T-helper 1 cell treated with Interleukin-12 subunit alpha and Interleukin-12 subunit beta and Interleukin-4 antibody, amounts not matched to agents 30 ng/mL and 1 ng/mL, for 36 hours (primary cell): ENCODE results near the gene LSS. TPM values are rescaled to one million over a fixed set of nuclear protein-coding genes. Genes with fewer than 3 reads are reported as not detected.
"Not testable (repeated sequence)": the region's sequence is repeated elsewhere in the genome, so short reads cannot be mapped to it uniquely, and the experiment has no call there.

Experiments
- intact Hi-C: fragments of 100-400 bp; cut with micrococcal nuclease; formaldehyde crosslinking; loops from one replicate; pipeline ENCODE4 v1.15.1; 2024
- total RNA-seq: library from RNA; stranded (reverse); gene quantifications from 2 replicates; pipeline ENCODE4 v1.2.3, GENCODE V29; 2022

LSS gene
- total RNA-seq, 1 donor from 2014 or later: 48.5 TPM

DNA sequence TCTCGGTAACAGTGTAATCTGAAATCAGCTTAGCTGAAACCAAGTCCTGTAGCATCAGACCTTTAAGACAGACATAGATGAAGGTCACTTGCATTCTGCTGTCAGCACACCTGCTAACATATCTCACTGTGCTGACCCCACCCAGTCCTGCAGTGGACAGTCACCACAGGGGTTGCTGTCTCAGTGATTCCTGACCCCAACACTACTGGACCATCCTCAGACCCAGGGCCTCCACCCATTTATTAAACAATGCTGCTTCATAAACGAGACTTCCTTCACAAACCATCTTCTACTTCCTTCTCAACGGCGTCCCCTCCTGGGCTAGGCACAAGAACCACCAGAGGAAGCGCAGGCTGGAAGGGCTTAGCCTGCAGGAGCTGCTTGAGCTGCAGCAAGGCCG, 17.8 kb upstream of the LSS start:
- intact Hi-C loops: no loop called here

DNA sequence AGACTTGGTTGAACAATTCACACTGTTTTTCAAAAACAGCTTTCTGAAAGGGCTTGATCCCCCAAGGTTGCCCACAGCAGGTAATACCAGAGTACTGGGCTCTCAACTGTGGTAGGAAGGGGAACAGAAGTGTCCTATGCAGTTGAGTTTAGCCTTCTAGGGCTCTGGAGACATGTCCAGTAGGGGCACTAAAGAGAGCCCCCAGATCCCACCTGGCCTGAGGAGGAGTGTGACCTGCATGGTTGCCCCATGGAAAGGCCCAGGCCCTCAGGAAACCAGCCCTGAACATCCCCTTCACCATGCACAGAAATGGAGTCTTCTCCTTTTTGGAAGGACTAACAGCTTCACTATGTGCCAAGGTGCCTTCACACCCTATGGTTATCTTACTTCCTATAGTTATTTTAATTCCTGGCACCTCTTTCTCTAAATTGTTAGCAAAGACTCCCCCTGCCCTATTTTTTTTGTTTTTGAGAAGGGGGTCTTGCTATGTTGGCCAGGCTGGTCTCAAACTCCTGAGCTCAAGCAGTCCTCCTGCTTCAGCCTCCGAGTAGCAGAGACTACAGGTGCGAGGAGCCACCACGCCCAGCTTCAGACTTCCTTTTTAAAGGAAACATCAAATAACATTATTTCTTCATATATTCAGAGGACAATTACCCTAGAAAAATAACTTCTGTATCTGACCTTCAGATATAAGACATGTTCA, 16.8 kb upstream of the LSS start:
- intact Hi-C loops: no loop called here

DNA sequence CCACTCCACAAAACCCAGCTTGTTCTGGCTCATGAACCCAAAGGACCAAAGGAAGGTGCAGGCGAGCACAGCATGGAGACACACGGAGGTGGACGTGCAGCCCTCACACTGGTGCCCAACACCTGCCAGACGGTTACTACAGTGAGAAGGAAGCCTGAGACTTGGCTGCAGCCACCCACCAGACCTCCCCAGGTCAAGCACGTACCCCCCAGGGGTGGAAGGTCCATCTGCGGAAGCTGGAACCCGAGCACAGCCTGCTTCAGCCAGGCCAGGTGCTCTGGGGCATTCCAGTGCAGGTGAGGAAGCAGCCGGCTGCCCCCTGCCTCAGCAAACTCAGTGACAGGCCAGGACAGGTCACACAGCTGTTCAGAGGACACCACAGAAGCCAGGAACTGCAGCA, 16.0 kb upstream of the LSS start:
- intact Hi-C loops: no loop called here

DNA sequence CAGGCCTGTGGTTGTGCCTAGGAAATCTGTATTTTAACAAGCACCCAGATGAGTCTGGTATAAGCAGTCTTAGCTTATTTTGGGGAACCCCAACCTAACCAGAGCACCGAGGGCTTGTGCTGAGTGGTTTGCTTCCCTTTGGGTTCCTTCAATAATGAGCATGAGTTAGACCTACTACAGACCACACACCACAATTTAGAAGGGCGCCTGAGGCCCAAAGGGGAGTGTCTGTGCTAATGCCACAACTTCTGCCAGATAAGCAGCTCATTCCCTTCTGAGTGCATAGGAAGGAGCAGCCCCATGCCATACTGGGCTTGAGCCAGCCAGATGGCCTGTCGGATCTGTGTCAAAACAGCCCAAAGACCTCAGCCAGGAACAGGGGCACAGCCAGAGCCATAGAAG, 15.4 kb upstream of the LSS start:
- intact Hi-C loops: no loop called here

DNA sequence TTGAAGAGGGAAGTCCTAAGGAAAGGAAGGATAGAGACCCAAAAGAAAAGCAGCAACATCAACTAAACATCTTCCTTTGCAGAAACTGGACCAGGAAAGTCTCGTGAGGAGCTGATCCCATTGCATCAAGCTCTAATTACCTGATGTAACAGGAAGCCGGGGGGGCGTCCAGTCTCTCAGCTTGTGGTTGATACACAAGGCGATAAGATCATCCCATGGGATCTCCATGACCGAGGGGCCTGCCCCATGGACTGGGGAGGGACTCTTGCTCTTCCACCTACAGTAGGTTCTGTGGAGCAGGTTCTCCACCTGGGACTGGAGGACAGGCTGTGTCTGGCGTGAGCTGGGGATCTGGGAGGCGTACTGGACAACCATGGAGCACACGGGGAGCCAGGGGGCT, 14.8 kb upstream of the LSS start:
- intact Hi-C loops: no loop called here

DNA sequence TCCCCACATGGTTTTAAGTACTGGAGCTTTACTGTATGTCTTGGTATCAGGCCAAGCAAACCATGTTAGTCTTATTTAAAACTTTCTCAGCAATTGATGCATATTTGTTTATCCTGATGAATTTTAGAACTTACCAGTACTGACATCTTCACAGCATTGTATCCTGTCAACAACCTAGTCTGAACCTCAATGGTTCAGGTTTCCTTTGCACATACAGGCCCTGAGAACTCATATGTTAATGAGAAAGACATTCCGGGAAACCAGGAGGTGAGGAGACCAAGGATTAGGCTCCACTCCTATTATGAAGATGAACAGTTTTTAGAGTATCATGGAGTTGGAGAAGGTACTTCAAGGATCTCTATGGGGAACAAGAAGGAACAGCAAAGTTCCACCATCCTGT, 13.0 kb upstream of the LSS start:
- intact Hi-C loops: not testable (repeated sequence)

DNA sequence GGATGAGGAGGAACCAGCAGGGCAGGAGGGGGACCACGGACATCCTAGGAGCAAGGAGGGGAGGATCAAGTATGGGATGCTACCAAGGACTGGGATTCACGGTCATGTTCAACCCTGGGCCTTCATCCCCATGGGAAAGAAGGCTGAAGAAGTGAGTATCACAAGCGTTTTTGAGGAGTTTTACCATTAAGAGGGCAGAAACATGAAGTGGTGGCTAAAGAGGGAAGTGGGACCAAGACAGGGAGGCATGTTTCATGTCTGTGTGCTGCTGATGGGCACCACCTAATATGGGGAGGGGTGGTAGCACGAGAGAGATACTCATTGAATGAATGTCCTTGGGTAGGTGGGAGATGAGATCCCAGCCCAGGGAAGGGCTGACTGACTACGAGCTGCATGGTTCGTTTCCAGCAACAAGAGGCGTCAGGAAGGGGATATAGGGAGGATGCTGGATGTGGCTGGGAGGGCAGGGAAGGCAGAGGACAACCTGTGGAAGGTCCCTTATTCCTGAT, 11.3 kb upstream of the LSS start:
- intact Hi-C loops: no loop called here

DNA sequence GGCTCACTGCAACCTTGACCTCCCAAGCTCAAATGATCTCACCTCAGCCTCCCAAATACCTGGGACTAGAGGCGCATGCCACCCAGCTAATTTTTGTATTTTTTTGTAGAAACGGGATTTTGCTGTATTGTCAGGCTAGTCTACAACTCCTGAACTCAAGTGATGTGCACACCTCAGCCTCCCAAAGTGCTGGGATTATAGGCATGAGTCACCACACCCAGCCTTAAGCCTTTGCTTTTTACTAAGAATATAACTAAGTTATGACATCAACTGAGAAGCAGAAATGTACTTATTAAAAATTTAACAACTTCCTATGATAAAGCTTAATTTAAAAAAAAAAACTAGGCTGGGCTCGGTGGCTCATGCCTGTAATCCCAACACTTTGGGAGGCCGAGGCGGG, 8.9 kb upstream of the LSS start:
- intact Hi-C loops: no loop called here

DNA sequence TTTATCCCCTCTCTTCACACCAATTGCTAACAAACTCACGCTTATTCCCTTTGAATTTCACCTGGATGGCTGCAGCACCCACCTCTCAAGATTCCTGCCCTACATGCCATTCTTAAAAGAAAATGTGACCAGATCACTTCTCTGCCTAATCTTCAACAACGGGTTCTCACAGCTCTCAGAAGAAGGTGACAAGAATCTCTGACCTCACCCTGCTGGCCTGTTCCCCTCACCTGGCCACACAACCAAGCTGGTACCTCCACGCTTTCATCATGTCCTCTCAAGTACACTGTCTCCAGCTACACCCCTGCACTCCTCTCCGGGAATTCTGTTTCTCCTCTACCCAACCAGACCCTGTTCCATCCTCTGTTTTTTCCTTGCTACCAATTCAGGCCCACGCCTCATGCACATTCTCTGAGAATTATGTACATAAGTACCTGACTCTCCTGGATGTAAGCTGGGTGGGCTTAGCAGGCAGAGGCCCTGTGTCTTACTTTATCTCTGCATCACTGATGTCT, 5.9 kb upstream of the LSS start:
- intact Hi-C loops: no loop called here

DNA sequence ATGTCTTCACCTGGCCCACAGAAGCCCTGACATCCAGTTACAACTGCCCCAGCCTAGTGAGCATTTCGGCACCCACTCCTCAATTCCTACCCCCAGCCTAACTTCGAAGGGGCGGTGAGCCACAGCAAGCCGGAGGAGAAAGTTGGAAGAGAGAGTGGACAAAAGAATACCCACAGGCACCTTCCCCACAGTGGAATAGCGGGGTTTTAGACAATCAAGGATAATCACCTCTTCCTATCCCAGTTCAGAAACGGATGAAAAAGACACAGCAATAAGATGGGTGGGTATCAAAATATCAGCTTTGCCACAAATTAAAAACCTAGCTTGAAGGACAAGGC, 1.3 kb upstream of the LSS start:
- intact Hi-C loops: loop anchor here (1.0 to 5.0 kb wide), 8 partner anchors 23 to 638 kb away; partner anchors contain the start of genes COL6A1, DIP2A, PCBP3 and PCNT

DNA sequence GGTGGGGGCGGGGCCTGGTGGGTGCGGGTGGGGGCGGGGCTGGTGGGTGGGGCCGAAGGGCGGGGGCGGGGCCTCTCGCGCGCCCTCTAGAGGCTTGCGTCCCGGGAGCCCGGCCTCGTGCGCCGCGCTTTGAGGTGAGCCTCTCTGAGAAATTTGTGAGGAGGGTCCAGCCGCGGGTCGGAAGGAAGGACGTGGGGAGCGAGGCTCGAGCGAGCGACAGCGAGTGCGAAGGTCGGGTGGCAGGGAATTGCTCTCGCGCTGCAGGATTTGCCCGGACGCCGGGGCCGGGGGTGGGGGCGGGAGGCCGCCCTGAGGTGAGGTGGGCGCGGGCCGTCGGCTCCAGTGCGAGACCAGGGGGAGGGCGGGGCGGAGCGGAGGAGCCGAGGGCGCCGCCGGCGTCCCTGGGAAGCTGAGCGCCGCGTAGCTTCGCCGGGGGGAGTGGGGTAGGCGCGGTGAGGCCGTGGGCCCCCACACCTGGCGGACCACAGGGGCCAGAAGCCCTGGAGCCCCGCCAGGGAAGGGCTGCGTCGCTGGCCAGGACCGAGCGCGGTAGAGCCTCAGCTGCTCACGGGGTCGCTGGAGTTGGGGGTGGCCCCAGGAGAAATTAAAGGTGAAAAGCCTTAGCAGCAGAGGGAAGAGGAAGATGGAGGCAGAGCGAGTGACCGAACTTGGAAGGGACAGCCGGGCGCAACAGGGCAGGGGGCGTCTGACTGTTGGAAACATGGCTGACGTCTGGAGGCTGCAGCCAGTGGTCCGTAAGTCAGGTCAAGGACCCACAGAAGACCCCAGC, 754 bp upstream of the LSS start:
- intact Hi-C loops: loop anchor here (1.0 to 5.0 kb wide), 8 partner anchors 24 to 637 kb away; partner anchors contain the start of genes COL6A1, DIP2A, PCBP3 and PCNT

DNA sequence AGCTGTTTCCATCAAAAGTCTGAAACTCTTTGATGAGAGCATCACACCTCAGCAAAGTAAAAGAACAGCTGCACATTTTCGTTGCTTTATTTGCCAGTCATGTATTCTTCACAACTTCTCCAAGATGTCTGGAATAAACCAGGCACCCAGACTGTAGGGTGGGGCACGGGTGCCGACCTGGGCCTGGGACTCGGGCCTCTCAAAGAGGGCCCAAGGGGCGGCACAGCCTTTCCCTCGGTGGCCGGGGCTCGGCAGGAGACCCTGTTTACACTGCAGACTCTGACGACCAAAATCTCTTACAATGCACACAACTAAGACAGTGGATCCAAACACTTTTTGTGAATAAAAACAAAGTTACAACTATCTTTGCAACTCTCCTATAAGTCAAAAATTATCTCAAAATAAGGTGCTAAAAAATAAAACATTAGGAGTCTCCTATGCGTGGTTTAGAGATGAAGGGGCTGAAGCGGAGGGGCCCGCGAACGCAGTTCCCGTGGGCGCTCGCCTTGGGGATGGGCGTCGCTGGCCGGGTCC, 696 bp downstream of the LSS start:
- intact Hi-C loops: loop anchor here (1.0 to 5.0 kb wide), 6 partner anchors 43 to 636 kb away; partner anchors contain the start of genes COL6A1, PCBP3 and YBEY

DNA sequence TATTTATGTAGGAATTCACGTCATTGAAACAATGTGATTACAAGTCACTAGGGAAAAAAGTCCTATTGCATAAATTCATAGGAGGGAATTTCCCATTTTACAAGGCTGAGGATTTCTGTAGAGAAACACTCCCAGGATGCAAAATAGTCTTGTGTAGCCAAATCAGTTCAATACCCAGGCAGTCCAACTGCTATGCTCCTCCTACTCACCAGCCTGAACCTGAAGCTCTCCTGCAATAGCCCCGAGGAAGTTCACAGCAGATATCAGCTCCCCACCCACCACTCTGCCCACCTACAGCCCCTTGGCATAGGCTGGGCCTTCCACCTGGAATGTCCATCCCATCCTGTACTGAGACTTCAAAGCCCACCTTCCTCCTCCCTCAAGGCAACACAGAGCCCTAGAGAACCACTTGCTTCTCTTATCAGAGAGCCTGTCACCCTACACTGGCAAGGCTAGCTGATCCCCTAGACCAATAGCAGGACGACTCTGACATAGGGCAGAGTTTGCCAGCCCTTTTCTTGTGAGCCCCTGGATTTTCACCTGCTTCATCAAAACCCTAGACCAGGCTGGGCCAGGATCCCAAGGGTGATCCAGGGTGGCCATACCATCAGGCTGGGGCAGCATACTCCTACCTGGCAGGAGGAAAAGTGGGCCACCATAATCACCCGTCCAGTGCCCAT, 1.5 kb downstream of the LSS start:
- intact Hi-C loops: loop anchor here (5.0 kb wide), 3 partner anchors 245 to 635 kb away; partner anchors contain the start of genes COL6A1 and PCBP3

DNA sequence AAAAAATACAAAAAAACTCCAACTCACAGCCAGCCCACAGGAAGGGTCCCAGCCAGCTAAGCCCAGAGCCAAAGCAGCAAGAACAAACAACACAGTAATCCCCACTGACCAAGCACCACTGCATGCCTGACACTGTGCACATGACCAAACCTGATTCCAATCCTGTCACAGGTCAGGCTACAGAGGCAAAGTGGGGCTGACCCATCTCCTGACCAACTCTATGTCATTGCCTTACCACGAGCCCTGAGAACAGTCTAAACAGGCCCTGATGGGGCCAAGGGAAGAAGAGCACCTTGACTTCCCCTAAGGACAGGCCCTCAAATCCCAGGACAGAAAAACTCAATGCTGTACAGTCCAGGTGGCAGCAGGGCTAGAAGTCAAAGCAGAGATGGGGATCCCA, 2.4 kb downstream of the LSS start:
- intact Hi-C loops: loop anchor here (5.0 kb wide), 3 partner anchors 244 to 634 kb away; partner anchors contain the start of genes COL6A1 and PCBP3

DNA sequence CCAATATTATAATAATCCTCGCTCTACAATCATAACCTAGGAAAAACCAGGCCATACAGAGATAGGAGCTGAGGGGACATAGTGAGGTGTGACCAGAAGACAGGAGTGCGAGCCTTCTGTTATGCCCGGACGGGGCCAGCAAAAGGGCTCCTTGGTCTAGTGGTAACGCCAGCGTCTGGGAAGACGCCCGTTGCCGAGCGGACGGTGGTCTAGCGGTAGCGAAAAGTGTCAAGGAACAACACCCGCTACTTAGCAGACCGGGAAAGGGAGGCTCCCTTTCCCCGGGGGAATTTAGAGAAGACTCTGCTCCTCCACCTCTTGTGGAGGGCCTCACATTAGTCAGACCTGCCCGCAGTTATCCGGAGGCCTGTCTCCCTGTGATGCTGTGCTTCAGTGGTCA, 4.9 kb downstream of the LSS start:
- intact Hi-C loops: not testable (repeated sequence)

DNA sequence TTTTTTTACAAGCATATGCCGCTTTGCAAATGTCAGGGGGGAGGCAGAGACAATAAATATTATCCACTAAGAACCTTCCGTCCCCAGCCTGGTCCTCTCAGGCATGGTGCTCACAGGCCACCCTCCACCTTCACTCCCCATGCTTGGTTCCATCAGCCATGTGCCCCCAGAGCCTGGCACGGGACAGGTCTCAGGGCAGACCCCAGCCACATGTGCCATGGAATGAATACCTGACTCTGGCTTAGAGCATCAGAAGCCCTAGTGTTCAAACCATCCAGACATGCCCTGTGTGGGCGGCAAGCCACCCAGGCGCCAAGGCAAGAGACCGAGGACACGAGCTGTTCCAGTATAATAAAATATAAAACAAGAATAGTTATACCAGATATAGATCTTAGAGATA, 5.4 kb downstream of the LSS start:
- intact Hi-C loops: no loop called here

DNA sequence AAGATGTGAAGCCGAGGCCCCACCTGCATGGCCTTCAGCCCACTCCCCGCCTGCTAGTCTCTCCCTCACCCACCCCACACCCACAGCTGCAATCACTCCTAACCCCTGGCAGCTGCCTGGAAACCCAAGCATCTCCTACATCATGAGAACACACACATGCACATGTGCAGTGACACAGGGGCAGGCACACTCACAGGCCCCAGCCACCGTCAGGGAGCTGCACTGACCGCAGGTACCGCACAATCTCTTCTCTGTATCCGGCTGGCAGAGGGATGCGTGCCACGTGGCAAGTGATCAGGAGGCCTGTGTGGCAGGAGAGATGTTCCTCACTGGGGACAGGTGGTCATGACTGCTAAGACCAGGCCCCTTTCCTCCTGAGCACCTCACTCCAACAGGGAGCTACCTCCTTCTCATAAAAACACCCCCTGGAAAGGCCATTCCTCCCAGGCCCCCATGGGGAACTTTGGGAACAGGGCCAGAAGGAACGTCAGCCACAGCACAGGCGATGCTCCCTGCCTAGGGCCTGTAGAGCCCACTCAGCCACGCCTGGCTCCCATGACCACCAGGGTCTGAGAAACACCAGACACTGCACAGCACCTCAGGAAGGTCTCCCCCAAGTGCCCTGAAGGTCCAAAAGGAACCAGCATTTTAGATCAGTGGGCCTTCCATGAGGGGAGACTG, 6.0 kb downstream of the LSS start:
- intact Hi-C loops: no loop called here

DNA sequence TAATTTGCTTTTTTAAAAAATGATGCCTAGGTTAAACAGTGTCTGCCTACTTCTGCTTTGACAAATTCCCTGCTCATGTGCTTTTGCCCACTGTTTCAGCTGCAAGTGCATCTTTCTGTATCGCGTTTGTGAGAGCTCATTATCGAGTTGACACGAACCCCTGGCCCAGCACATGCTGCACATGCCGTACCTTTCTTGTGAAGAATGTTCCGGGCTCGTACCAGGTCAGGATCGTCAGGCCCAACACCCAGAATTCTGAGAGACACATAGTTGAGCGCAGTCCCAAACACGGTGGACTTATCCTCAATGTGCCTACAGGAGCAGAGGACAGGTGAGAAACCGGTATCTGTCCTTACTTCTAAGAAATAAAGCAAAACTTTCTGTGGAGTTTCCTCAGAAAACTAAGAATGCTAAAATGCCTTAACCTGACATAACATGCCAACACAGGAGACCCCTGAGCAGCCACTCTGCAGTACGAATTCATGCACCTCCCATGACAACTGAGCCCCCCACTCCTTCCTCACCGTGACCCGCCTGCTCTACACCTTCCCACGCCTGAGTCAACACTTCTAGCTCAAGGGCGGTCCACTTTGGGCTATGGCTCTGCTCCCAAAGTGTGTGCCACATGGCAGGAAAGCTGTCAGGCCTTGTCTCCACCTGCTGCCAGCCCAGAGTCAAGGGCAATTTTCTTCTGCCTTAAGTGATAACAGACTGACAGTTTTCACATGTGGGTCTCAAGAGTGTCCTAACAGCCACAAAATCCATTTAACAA, 6.7 kb downstream of the LSS start:
- intact Hi-C loops: no loop called here

DNA sequence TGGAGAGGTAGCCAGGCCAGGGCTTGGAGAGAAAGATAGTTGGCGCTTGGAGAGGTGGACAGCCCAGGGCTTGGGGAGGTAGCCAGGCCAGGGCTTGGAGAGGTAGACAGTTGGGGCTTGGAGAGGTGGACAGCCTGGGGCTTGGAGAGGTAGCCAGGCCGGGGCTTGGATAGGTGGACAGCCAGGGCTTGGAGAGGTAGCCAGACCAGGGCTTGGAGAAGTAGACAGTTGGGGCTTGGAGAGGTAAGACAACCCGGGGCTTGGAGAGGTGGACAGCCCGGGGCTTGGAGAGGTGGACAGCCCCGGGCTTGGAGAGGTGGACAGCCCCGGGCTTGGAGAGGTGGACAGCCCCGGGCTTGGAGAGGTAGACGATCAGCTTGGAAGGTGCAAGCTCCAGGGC, 7.7 kb downstream of the LSS start:
- intact Hi-C loops: no loop called here

DNA sequence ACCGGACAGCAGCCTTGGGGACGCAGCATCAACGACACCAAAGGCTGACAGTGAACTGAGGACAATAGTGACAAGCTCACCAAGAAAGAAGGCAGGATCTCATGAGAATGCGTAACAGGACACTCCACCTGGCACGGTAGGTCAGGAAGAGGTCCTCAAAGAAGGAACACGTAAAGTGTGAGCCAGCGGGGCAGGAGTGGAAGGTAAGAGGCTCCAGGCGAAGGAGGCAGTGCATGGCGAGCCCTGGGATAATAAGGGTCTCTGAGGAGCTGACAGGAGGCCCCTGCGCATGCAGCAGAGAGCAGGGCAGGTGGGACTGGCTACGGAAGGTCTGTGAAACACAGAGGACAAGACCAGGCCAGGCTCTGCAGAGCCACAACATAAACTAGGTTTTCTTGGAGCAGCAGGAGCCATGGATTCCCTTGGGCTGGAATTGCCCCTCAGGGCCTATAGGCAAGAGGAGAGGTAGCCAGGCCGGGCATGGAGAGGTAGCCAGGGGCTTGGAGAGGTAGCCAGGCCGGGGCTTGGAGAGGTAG, 8.2 kb downstream of the LSS start:
- intact Hi-C loops: no loop called here
